Dedifferentiated amniotic fluid mesenchymal stem cell (primary cell): ENCODE results near the gene KLF12.

Experiments
- DNase-seq: peaks from one replicate; pipeline ENCODE4 v3.0.0-alpha.2; 2016; ENCODE audit errors: extremely low spot score

KLF12 gene

DNA sequence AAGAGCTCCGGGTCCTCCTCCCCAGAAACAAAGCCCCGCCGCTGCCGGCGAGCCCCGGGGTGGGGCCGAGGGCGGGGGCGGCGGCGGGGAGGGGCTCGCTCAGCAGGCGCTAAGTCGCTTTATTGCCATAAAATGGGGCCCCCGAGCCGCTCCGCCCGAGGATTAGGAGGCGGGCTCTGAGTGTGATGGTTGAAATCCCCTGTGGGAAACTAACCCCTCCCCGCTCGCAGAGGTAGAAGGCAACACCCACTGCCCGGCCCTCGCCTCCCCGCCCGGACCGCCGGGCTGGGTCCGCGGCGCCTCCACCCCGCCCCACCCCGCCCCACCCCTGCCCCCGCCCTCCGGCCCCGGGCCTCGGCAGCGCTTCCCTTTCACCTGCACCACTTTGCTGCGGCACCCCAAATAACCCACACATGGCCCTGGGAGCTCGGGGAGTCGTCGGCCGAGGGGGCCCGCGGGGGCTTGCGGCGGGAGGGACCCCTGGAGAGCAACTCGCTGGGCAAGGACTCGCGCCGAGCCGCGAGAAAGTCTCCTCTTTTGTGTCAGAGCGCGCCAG is at the start of gene KLF12:
Gene KLF12 (minus strand): TSS at position 184 of the 556 bp plus-strand sequence.
- peak; percentile 93 for DNase-seq

DNA sequence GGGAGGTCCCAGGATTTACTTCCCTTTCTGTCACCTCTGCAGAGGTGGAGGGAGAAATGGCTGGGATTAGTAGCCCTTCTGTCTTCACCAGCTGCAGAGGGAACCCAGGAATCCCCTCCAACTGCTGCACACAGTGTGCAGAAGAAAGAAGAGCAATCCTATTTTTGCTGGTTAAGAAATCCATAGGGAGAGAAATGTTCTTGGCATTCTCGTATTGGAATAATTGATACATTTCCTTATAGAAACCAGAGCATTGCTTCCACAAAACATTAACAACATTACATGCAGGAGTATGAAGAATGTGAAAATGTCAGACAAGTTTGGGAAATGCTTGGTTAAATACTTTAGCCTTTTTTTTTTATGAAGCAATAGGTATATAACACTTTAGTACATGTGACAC is 48.3 kb upstream of the KLF12 start:
- DNase-seq: no peak

DNA sequence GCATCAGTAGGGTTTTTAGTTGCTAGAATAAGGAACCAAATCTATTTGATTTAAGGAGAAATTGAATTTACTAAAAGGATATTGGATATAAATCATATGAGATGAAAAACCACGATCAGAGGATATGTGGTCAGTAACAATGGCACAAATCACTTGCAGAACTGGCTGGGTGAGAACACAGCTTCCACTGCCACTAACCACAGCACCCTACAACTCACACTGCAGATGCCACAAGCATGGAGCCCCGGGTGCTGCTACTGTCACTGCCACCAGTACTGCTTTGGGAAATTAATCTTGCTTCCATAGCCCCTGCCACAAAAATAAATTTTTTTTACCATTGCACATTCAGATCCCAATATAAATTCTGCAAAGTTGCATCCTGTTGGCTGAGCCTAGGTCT is 40.6 kb upstream of the KLF12 start:
- DNase-seq: no peak

DNA sequence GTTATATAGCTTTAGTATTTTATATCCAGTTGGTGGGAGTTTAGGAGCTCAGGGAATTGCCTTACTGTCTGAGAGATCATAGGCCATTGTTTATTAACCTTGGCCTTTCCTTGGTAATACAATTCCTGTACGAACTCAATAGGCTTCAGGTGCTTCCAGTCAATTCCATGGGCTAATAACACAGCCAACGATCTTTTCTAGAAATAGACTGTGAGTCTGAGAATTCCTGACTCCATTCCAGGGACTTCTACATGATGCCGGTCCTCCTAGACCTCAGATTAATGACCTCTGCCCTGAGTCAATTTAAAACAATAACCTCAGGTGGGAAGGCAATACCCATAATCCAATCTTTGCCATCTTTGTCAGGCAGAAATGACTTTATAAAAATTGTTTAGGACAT is 39.6 kb upstream of the KLF12 start:
- no peak for DNase-seq

DNA sequence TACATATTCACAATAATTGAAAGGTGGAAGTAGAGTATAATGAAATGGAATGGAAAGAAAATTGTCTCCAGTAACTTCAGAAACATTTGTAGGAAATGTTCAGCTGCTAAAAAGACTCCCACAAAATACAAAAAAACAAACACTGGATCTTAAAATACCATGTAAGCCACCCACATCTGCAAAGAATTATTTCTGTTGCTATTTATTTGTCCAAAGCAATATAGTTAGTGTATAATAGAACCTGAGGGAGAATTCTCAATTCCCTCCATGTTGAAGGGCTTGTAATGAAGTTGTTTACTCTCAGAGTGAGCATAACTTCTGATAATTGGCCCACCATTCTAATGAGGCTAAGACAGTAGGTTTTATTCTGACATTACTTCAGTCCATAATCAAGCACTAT is 37.4 kb upstream of the KLF12 start:
- DNase-seq: no peak

DNA sequence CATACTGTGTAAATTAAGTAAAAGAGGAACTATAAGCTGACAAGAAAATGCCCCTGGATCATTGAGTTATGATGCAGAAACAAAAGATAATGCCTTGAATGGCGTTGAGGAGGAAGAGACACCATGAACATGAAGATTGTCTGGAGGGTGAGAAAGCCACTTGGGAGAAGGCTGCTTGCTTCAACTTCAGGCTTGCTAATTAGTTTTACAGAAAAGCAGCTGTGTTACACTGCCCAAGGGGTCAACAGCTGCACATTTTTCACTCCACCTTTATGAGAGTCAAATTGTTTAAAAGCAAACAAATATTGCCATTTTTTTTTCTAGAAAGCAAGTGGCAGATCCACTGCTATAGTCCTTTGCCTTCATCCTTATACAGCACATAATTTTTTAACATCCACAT is 35.5 kb upstream of the KLF12 start:
- no peak for DNase-seq

DNA sequence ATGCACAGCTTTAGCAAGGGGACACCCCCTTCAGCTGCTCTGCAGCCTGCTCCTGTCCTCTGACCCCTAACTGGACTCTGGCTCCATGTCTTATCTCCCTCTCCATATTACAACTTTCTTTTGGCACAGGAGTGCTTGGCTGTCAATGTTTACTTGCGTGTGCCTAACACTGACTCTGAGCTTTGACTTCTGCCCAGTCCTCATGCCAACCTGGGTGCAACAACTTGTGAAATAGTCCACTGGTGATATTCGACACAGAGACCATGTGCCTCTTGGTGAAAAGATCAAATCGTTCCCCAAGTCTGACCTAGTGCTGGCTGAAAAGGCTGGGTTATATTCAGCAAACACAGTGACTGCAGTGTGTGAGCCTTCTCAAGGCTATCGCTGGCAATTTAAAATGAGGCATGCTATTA is 34.1 kb upstream of the KLF12 start:
- DNase-seq: no peak

DNA sequence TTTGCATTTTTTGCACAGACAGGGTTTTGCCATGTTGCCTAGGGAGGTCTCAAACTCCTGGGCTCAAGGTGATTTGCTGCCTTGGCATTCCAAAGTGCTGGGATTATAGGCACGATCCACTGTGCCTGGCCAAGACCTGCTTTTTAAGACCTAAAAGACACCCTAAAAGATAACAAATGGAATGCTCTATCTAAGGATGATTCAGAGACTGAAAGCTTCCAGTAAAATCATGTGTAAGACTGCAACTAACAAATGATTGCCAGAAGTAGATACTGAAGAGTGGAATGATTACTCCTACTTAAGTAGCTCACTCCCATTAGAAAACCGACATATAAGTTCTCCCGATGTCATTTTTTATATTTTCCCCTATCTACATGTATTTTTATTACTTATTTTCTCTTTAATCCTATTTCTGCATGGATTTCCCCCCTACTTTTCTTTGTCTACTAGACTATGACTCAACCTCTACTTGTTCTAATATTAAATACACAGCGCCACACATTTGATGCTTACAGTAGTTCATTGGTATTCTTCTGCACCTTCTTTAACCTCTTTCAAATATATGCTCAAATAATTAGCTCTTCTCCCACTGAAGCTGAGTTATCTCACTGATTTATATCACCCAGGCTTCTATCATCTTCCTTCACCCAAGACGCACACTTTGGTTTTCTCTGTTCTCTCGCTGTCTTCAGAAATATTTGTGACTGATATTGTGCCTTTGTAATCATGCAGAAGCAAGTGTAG is 32.2 kb upstream of the KLF12 start:
- DNase-seq: no peak

DNA sequence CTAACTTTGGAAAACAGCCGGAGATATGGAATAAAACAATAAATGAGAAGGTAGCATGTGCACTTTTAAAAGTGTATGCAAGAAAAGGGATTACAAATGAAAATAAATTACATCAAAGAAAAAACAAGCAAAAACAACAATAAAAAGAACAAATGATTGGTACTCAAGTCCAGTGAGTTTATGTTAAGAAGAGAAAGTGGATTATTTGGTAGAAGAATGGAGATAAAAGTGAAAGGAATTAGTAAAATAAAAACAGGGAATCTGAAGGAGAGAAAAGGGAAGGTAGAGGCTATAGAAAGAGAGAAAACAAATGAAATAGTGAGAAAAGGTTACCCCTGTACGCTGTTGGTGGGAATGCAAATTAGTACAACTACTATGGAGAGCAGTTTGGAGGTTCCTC is 28.6 kb upstream of the KLF12 start:
- no peak for DNase-seq

DNA sequence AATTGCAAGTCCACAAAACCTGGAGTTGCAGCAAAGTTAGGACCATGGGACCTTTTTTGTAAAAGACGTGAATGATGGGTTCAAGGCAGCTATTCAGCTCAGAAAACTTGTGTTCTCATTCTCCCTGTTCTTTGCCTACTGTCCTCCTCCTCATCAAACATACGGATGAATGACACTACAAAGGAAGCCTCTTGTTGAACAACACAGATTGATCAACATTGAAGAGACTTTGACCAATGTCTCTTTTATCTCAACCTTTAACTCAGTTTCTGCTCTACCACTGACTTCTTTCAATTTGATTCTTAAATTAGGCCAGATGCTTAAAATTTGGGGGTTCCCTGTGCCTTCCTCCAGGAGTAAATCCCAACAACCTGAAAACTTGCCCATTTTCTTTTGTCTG is 27.9 kb upstream of the KLF12 start:
- no peak for DNase-seq

DNA sequence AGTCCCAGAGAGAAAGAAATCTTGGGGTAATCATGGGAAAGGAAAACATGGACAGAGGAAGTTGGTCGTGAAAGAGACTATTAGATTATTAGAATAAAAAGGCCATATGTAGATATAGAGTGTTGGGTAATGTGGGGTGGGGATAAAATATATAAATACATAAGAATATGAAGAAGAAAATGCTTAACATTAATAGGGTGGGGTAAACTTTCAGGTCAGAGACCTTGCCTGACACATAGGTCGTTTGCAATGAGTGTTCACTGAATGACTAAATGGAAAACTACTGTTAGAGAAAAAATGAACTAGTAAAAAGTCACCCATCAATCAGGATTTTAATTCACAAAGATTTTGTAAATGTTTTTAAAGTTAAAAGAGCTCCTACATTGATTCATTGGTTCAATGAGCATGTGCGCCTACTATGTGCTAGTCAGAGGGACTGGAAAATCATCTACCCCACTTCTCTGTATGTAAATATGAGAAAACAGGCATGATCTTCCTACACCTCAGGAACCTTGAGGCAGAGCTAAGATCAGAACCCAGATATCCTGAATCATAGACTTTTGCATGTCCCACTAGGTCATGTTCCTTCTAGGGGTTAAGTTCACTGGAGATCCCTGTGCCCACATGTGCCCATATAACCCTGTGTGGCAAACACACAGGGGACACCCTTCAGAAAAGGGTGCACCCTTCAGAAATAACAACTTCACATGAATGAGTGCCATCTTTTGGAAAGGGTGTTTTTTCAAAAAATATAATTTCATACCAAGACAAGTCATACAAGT is 24.6 kb upstream of the KLF12 start:
- no peak for DNase-seq

DNA sequence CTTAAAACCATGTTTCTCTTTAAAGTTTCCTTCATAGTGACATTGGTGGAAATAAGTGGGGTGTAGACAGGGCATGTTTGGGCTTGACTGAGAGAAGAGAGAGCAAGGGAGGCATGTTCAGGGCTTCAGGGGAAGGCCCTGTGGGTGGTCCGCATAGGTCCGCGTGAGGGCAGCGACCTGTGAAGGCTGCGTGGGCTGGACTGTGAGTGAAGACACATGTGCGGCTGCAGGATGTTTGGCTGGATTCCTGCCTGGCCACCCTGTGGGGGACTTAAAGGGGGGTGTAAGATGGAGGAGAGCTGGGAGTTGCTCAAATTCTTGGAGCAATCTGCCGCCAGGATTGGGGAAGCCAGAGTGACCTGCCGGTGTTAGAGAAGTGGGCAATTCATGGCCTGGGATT is 23.8 kb upstream of the KLF12 start:
- no peak for DNase-seq

DNA sequence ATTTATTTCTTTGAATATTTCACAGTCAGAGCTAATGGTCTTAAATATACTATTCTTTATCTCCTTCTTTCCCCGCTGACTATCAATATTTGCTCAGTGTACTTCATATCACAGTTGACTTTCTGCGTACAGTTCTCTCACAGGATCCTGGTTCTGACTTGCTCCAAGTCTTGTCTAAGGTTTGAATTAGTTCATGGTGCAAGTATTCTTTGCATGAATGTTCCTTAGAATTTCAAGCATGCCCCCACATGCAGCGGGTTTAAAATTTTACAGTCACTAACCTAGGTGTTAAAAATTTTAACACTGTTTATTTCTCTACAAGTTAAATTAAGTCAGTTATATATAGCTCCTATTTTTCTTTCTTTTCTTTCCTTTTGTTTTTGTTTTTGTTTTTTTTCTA is 20.8 kb upstream of the KLF12 start:
- no peak for DNase-seq

DNA sequence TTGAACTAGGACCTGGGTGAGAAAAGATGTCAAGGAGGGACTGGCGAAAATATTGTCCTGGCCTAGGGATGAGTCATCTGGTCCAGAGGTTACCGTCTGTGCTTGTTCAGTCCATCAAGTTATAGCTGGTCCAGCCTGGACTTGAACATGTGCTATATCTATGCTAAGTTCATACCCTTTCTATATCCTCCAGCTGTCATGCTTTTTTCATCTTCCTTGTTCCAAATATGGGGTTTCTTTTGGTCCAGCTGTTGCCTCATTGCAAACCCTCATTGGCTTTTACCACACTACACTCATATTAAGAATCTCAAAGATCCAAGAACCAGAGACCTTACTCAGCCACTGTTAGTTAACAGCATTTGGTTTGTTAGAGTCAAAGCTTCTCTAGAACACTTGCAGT is 19.1 kb upstream of the KLF12 start:
- no peak for DNase-seq

DNA sequence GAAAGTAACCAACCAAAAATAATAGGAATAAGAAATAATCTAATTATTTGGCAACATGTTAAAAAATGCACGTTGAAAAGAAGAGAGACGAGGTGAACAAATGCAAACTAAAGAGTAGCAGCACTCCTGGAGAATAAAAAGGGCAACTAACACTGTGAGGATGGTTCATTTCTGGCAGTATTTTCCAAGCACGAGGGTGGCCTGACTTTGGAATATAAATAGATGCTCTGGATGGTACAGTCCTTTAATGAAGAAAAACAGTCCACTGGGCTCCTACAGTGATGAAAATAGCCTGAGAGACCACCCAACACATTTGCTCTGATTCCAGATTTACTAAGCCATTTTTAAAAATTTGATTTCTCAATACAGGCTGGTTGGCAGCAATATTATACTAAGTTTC is 17.7 kb upstream of the KLF12 start:
- no peak for DNase-seq

DNA sequence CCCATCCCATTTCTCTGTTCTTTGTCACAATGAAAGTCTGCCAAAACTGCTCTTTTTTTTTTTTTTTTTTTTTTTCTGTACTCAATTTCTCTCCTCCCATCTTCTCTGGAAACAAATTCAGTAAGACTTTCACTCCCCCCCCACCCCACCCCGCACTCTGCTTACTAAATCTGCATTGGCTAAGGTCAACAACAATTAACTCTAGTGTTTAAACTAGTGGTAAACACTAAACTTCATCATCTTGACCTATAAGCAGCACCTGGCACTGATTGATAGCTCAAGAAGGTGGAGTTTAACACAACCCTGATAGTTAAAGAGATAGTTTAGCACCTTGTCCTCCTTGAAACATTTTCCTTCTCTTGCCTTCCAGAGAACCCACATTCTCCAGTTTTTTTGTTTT is 14.1 kb upstream of the KLF12 start:
- no peak for DNase-seq

DNA sequence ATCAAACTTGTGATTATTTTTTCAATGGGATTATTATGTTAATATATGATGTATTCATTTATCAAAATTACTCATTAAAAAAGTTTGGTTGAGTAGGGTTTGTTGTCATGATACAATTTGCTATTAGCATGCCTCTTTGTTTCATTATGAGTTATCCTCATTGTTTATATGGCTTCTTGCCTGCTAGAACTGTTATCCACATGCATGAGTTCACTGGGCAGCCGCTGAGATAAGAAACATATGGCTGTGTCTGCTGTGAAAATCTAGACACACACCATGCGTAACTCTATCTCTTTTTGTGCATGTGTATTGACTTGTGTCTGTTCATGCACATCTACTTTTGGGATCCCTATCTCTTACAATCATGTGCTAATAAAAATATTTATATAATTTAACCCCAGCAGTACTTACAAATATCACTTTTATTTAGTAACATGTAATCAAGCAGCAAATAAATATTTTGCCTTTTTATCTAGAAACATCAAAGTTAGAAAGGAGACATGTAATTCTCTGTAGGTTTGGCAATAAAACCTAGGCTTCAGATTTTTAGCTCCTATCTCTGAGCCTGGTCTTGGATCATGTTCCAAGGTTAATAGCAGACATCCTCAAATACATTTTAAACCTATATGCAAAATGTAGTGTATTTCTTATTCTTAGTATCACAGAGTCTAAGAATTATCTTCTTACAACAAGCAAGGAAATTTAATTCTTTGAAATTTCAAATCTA is 11.2 kb upstream of the KLF12 start:
- DNase-seq: no peak

DNA sequence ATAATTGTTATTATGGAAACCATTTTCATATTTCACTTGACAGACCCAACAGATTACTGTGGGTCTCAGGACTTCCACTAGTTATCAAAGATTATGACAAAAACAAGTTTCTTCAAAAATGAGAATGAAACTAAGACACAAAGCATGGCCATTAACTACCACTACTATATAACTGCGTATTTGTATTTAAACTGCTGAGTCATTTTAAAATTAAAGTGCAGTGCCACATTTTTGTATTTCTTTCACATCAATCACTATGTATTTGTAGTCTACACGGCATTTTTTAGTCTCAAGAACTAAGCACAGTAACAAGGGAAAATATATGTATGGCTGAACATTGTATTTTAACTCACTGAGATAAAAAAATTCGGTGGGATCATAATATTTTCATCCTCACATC is 10.1 kb upstream of the KLF12 start:
- DNase-seq: no peak

DNA sequence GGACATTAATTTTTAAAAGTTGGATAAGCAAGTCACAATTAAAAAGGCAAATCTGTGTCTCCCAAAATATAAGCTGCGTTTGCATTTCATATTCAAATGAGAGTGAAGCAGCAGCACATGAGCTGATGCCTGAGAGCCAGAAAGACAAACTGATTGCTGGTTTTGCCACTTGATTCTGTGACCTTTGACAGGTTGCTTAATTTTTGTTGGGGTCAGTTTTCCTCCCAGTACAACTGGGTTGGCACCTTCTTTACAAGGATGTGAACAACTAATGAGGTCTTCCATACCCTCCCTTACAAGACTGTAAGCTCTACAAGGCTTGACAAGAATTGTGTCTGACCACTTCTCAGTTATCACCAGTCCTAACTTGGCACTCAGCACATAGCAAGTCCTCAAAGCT is 8.1 kb upstream of the KLF12 start:
- no peak for DNase-seq

DNA sequence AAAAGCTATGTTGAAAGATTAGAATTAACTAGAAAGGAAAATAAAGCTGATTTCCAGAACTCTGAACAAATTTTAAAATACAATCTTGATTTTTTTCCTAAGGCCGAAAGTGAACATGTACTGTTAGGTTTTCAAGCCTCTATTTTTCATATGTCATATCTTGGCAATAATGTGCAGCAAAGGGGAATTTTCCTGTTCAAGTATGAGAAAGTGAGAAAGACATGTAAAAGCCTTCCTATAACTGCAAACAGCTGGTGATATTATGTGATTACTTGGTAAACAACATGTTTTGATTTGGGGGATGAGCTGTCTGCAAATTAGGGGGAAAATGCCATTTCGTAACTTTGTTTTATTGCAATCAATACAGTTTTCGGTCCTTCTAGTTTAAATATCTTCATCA is 4.0 kb upstream of the KLF12 start:
- DNase-seq: no peak

DNA sequence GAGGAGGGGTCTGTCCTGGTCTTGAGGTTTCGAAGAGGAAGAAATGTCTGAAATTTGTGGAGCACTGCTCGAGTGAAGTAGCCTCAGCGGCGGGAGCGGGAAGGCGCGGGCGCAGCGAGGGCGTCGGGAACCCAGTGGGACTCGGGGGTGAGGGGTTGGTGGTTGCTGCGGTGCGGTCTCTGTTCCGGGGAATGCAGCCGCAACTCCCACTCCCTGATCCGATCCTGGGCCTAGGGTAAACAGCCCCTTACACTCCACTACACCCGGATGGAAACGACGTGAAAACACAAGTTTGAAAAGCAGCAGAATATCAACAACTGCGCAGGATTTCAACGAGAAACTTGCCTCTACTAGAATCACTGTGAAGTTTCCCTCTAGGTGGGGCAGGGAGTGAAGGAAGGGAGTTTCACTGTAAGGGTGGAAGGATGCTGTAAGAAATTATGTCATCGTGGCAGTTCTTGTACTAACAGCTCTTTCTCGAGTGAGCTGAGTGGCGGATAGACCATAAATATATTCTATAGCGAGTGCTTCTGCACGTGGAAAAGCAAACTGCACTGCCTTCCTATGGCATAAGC is 2.0 kb upstream of the KLF12 start:
- peak; percentile 65 for DNase-seq
